Esophagus squamous epithelium (tissue), 4 donors: ENCODE measurements around the gene HOXA7.

Experiments
- POLR2A ChIP-seq, 4 donors: fragments of 450-650 bp; IDR thresholded peaks; one replicate each; pipeline ENCODE4 v1.6.1; 2017; ENCODE audit warnings: antibody characterized with exemption in 4 of 4, mild to moderate bottlenecking in 4 of 4, moderate library complexity in 3 of 4
- TF ChIP-seq, protein P1 (sequence below), 6 experiments: fragments of 450-650 bp in 4 of 6; fragments of 200-600 bp in 2 of 6; sonication (generic) in 2 of 6; IDR thresholded peaks; one replicate each; pipeline ENCODE4 v1.5.1; 2016 to 2019; ENCODE audit warnings: antibody characterized with exemption in 6 of 6, mild to moderate bottlenecking in 4 of 6, moderate library complexity in 4 of 6

DNA sequence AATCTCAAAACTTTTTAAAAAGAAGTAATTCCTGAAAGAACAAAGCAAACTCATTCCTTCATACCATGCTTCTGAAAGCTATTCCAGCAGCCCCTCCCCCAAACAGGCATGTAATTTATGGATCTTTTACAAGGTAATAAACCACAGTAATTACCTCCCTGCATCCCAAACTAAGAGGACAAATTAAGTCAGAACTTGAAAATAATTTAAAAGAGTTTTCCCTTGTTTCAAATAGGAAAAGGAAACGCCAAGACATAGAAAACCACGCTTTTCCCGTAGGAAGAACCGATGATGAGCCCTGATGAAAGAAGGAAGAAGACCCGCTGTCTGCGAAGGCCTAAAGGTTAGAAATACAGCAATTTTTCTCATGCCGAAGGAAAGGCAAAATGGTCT is 34.8 kb downstream of the HOXA7 start:
- no peak for TF ChIP-seq POLR2A (IDR thresholded peaks at IDR 0.05)
- TF ChIP-seq, protein P1, sequence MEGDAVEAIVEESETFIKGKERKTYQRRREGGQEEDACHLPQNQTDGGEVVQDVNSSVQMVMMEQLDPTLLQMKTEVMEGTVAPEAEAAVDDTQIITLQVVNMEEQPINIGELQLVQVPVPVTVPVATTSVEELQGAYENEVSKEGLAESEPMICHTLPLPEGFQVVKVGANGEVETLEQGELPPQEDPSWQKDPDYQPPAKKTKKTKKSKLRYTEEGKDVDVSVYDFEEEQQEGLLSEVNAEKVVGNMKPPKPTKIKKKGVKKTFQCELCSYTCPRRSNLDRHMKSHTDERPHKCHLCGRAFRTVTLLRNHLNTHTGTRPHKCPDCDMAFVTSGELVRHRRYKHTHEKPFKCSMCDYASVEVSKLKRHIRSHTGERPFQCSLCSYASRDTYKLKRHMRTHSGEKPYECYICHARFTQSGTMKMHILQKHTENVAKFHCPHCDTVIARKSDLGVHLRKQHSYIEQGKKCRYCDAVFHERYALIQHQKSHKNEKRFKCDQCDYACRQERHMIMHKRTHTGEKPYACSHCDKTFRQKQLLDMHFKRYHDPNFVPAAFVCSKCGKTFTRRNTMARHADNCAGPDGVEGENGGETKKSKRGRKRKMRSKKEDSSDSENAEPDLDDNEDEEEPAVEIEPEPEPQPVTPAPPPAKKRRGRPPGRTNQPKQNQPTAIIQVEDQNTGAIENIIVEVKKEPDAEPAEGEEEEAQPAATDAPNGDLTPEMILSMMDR (IDR thresholded peaks at IDR 0.05), result no peak
